ENCODE data around the gene SHB. TPM values are rescaled to one million over a fixed set of nuclear protein-coding genes. Genes with fewer than 3 reads are reported as not detected.

The SHB gene
- polyA plus RNA-seq, 1 donor (not counting 4 experiments of a cell fraction or from before 2014, with no cell fraction given): 10.9 TPM

DNA sequence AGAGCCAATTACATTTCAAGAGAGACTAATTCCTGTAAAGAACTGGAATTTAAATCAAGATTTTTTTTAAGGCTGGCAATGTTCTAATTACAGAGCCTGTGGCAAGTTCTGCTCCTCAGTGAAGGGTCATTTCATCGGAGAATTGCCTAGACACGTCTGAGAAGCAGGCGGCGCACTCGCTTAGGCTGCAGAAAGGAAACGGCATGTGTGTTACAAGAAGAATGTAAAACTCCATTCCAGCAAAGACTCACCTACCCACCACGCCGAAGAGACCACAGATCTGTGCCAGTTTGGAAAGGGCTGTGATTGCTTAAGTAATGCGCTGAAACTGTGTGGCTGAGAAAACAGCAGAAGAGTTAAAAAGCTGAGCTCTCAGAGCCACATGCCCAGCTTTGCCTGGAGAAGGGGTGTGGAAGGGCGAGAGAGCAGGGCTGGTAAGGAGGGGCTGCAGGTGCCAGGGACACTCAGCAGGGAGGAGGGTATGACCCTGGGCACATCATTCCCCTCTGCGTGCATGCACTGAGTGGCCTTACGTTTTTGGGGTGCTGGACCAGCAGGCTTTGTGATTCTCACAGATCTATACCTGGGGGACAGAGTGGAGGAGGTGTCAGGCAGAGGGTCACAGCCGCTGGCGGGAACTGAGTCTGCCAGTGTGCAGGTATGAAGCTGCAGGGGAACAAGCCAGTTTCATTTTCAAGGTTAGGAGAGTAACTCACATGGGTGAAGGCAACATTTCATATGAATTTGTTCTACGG, 147.3 kb downstream of the SHB start:
- Histone ChIP-seq H3K4me3 (ENCODE audit: control insufficient read depth in 2 of 3, extremely low read depth in 1 of 3, insufficient read depth in 2 of 3, low read depth in 1 of 3, low read length in 3 of 3) (peak overlapping the region in 2 of 3 experiments; percentile 40 to 45), H3K4me1 (ENCODE audit: control insufficient read depth, extremely low read depth, insufficient read depth, low read length) (peaks cover 38% of the 10 kb centered on the region), H3K79me2 (ENCODE audit: control insufficient read depth, insufficient read depth, low read length) (peaks cover 10% of the 10 kb centered on the region), H3K9me3 (ENCODE audit: control insufficient read depth, low read depth, low read length) (no peaks in the 10 kb centered on the region), H3K9me1 (ENCODE audit: control insufficient read depth, extremely low read depth, insufficient read depth, low read length) (no peaks in the 10 kb centered on the region), H2AFZ (ENCODE audit: control insufficient read depth, low read length) (no peak overlapping the region), H3K9ac (ENCODE audit: control insufficient read depth, extremely low read depth, insufficient read depth, low read length) (peak overlapping the region; percentile 67), H3K36me3 (ENCODE audit: control insufficient read depth in 2 of 2, extremely low read depth in 1 of 2, insufficient read depth in 2 of 2, low read length in 2 of 2) (peaks cover 16 to 19% of the 10 kb centered on the region in 2 experiments), H3K27ac (ENCODE audit: control insufficient read depth, insufficient read depth, low read length) (peak overlapping the region; percentile 78), H3K4me2 (ENCODE audit: control insufficient read depth, extremely low read depth, insufficient read depth, low read depth, low read length) (peak overlapping the region; percentile 90), H4K20me1 (ENCODE audit: control insufficient read depth, extremely low read depth, insufficient read depth, low read length) (no peaks in the 10 kb centered on the region), H3K27me3 (ENCODE audit: control insufficient read depth, extremely low read depth, insufficient read depth, low read length) (no peaks in the 10 kb centered on the region)
- FAIRE-seq (peak; percentile 90), DNase-seq (ENCODE audit: low read depth, low spot score) (peak; percentile 62)
- dilution Hi-C loops (cut with MboI; ENCODE audit: extremely low pct_ligation_motif_present, low sequenced_read_pairs): no loop called here
- no peak for TF ChIP-seq EZH2 (IDR thresholded peaks at IDR 0.05; ENCODE audit: low read length)
- peak in 2 of 3 experiments; percentile 57 to 74 for TF ChIP-seq CTCF (optimal IDR thresholded peaks at IDR 0.05 in 1 of 3, IDR thresholded peaks at IDR 0.05 in 1 of 3, conservative IDR thresholded peaks at IDR 0.05 in 1 of 3; ENCODE audit: extremely low read depth in 1 of 3, insufficient read depth in 2 of 3, low read length in 3 of 3)

- Histone ChIP-seq H3K4me2 (ENCODE audit: control insufficient read depth, extremely low read depth, insufficient read depth, low read depth, low read length) (peak overlapping the region; percentile 90), H3K4me1 (ENCODE audit: control insufficient read depth, extremely low read depth, insufficient read depth, low read length) (peaks cover 33% of the 10 kb centered on the region), H2AFZ (ENCODE audit: control insufficient read depth, low read length) (no peak overlapping the region), H3K27ac (ENCODE audit: control insufficient read depth, insufficient read depth, low read length) (peak overlapping the region; percentile 10), H3K27me3 (ENCODE audit: control insufficient read depth, extremely low read depth, insufficient read depth, low read length) (no peaks in the 10 kb centered on the region), H3K9ac (ENCODE audit: control insufficient read depth, extremely low read depth, insufficient read depth, low read length) (peak overlapping the region; percentile 38), H4K20me1 (ENCODE audit: control insufficient read depth, extremely low read depth, insufficient read depth, low read length) (no peaks in the 10 kb centered on the region), H3K4me3 (ENCODE audit: control insufficient read depth in 2 of 3, extremely low read depth in 1 of 3, insufficient read depth in 2 of 3, low read depth in 1 of 3, low read length in 3 of 3) (no peak overlapping the region), H3K79me2 (ENCODE audit: control insufficient read depth, insufficient read depth, low read length) (peaks cover 10% of the 10 kb centered on the region), H3K36me3 (ENCODE audit: control insufficient read depth in 2 of 2, extremely low read depth in 1 of 2, insufficient read depth in 2 of 2, low read length in 2 of 2) (peaks cover 16 to 19% of the 10 kb centered on the region in 2 experiments), H3K9me1 (ENCODE audit: control insufficient read depth, extremely low read depth, insufficient read depth, low read length) (no peaks in the 10 kb centered on the region), H3K9me3 (ENCODE audit: control insufficient read depth, low read depth, low read length) (no peaks in the 10 kb centered on the region)
- TF ChIP-seq CTCF (optimal IDR thresholded peaks at IDR 0.05 in 1 of 3, IDR thresholded peaks at IDR 0.05 in 1 of 3, conservative IDR thresholded peaks at IDR 0.05 in 1 of 3; ENCODE audit: extremely low read depth in 1 of 3, insufficient read depth in 2 of 3, low read length in 3 of 3) (no peak), EZH2 (IDR thresholded peaks at IDR 0.05; ENCODE audit: low read length) (no peak)
- FAIRE-seq: no peak
- no peak for DNase-seq (ENCODE audit: low read depth, low spot score)
- dilution Hi-C loops (cut with MboI; ENCODE audit: extremely low pct_ligation_motif_present, low sequenced_read_pairs): no loop called here
Observed at GRCh38 chr9:37921168-37921510, 147.9 kb downstream of the SHB start.
